Activated CD4-positive, CD25-positive, alpha-beta regulatory T cell treated with anti-CD3 and anti-CD28 coated beads, Interleukin-2, amount 50 U/mL, for 72 hours (primary cell): ENCODE results near the gene SLC18A2.
"Not testable (repeated sequence)": the region's sequence is repeated elsewhere in the genome, so short reads cannot be mapped to it uniquely, and the experiment has no call there.

Experiments used
- DNase-seq: peaks from one replicate; pipeline ENCODE4 v3.0.0; 2021

SLC18A2 gene

GRCh38 chr10:117266400-117266799, 25.5 kb downstream of the SLC18A2 start:
- no peak for DNase-seq

- DNase-seq: no peak
These were observed 25.9 kb downstream of the SLC18A2 start for GRCh38 chr10:117266812-117267211.

- DNase-seq: no peak
These were observed 27.3 kb downstream of the SLC18A2 start for GRCh38 chr10:117268258-117268657.

- DNase-seq: no peak
These were observed 28.0 kb downstream of the SLC18A2 start for GRCh38 chr10:117268907-117269306.

- DNase-seq: no peak
These were observed 30.5 kb downstream of the SLC18A2 start for GRCh38 chr10:117271427-117271826.

- DNase-seq: no peak
These were observed 31.5 kb downstream of the SLC18A2 start for GRCh38 chr10:117272195-117273076.

GRCh38 chr10:117273980-117274379, 33.1 kb downstream of the SLC18A2 start:
- no peak for DNase-seq

GRCh38 chr10:117274509-117274908, 33.6 kb downstream of the SLC18A2 start:
- DNase-seq: no peak

- no peak for DNase-seq
These were observed 34.2 kb downstream of the SLC18A2 start for GRCh38 chr10:117275121-117275520.

- no peak for DNase-seq
These were observed 36.8 kb downstream of the SLC18A2 start for GRCh38 chr10:117277675-117278074.

- DNase-seq: no peak
These were observed 44.0 kb downstream of the SLC18A2 start for GRCh38 chr10:117284716-117285494.

- not testable (repeated sequence) for DNase-seq
These were observed 50.0 kb downstream of the SLC18A2 start for GRCh38 chr10:117290872-117291271.

- DNase-seq: no peak
These were observed 53.2 kb downstream of the SLC18A2 start for GRCh38 chr10:117294039-117294645.

GRCh38 chr10:117294735-117295134, 53.8 kb downstream of the SLC18A2 start:
- DNase-seq: no peak

GRCh38 chr10:117298219-117298618, 57.3 kb downstream of the SLC18A2 start:
- no peak for DNase-seq

GRCh38 chr10:117299435-117299834, 58.5 kb downstream of the SLC18A2 start:
- no peak for DNase-seq

- DNase-seq: no peak
These were observed 59.8 kb downstream of the SLC18A2 start for GRCh38 chr10:117300671-117301070.

GRCh38 chr10:117303451-117303850, 62.5 kb downstream of the SLC18A2 start:
- not testable (repeated sequence) for DNase-seq

GRCh38 chr10:117306674-117307073, 65.8 kb downstream of the SLC18A2 start:
- DNase-seq: no peak

GRCh38 chr10:117311261-117311660, 70.3 kb downstream of the SLC18A2 start:
- no peak for DNase-seq

- DNase-seq: no peak
These were observed 71.5 kb downstream of the SLC18A2 start for GRCh38 chr10:117312430-117312829.

- DNase-seq: no peak
These were observed 72.7 kb downstream of the SLC18A2 start for GRCh38 chr10:117313641-117314040.

GRCh38 chr10:117316701-117317100, 75.8 kb downstream of the SLC18A2 start:
- no peak for DNase-seq

GRCh38 chr10:117318909-117319308, 78.0 kb downstream of the SLC18A2 start:
- DNase-seq: no peak
